SU-DHL-6 (cell line): Measurements from ENCODE around the gene MATN3.

Experiments used
- EZH2phosphoT487 ChIP-seq: fragments of 200-600 bp; sonication (generic), shearing (Covaris generic); conservative IDR thresholded peaks from 2 replicates; pipeline ENCODE4 v1.6.1; 2018; ENCODE audit warnings: mild to moderate bottlenecking, antibody characterized with exemption, low read length, moderate library complexity, mixed read lengths
- TF ChIP-seq, protein P1 (sequence below): fragments of 200-600 bp; sonication (generic); IDR thresholded peaks from one replicate; pipeline ENCODE4 v1.5.1; 2017; ENCODE audit warnings: antibody characterized with exemption, mild to moderate bottlenecking, low read length, moderate library complexity; ENCODE audit not compliant: insufficient read depth, poor library complexity, severe bottlenecking

DNA sequence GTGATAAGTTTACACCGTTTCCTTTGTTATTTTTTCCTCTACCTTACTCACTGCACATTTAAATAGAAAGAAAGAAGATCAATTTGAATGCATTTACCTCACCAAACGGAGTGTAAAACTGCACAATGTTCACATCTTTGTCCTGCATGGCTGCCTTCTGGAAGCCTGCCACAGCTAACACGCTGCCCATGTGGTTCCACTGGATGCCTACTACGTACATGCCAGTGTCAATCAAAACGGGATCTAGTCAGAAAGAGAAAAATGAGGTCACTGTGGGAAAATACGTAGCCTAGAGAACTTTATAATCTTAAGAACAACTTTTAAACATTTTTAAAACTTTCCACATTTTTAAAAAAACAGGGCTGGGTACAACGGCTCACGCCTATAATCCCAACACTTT is 39.0 kb downstream of the MATN3 start:
- TF ChIP-seq, protein P1, sequence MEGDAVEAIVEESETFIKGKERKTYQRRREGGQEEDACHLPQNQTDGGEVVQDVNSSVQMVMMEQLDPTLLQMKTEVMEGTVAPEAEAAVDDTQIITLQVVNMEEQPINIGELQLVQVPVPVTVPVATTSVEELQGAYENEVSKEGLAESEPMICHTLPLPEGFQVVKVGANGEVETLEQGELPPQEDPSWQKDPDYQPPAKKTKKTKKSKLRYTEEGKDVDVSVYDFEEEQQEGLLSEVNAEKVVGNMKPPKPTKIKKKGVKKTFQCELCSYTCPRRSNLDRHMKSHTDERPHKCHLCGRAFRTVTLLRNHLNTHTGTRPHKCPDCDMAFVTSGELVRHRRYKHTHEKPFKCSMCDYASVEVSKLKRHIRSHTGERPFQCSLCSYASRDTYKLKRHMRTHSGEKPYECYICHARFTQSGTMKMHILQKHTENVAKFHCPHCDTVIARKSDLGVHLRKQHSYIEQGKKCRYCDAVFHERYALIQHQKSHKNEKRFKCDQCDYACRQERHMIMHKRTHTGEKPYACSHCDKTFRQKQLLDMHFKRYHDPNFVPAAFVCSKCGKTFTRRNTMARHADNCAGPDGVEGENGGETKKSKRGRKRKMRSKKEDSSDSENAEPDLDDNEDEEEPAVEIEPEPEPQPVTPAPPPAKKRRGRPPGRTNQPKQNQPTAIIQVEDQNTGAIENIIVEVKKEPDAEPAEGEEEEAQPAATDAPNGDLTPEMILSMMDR, result no peak
- no peak for TF ChIP-seq EZH2phosphoT487
